A204.1 (cell line): ENCODE results near the gene LCLAT1.
A peak's percentile ranks its signal among the peaks of the same experiment; 100 is the strongest.
"Not testable (repeated sequence)": the region's sequence is repeated elsewhere in the genome, so short reads cannot be mapped to it uniquely, and the experiment has no call there.

ENCODE experiments used
- FAIRE-seq: peaks from 2 replicates; lab custom pipeline; 2012; peaks lifted over from hg19 to GRCh38; lab: Jason Lieb, UNC

The LCLAT1 gene

GRCh38 chr2:30608643-30609042 lies 161.6 kb downstream of the LCLAT1 start:
- FAIRE-seq, result no peak

GRCh38 chr2:30611583-30611982 lies 164.5 kb downstream of the LCLAT1 start:
- FAIRE-seq, result no peak

- FAIRE-seq, result no peak
Observed at GRCh38 chr2:30612371-30612770, 165.3 kb downstream of the LCLAT1 start.

GRCh38 chr2:30613001-30613400 lies 166.0 kb downstream of the LCLAT1 start:
- FAIRE-seq, result no peak

GRCh38 chr2:30614227-30614626 lies 167.2 kb downstream of the LCLAT1 start:
- not testable (repeated sequence) for FAIRE-seq

GRCh38 chr2:30615926-30616325 lies 168.9 kb downstream of the LCLAT1 start:
- no peak for FAIRE-seq

- no peak for FAIRE-seq
Observed at GRCh38 chr2:30620102-30620501, 173.1 kb downstream of the LCLAT1 start.

- no peak for FAIRE-seq
Observed at GRCh38 chr2:30621836-30622235, 174.8 kb downstream of the LCLAT1 start.

GRCh38 chr2:30622452-30622851 lies 175.4 kb downstream of the LCLAT1 start:
- FAIRE-seq, result no peak

GRCh38 chr2:30625276-30625675 lies 178.2 kb downstream of the LCLAT1 start:
- no peak for FAIRE-seq

GRCh38 chr2:30625701-30626100 lies 178.7 kb downstream of the LCLAT1 start:
- no peak for FAIRE-seq

GRCh38 chr2:30626397-30626796 lies 179.4 kb downstream of the LCLAT1 start:
- FAIRE-seq, result peak; percentile 21

- FAIRE-seq, result no peak
Observed at GRCh38 chr2:30627151-30627550, 180.1 kb downstream of the LCLAT1 start.

GRCh38 chr2:30628341-30628740 lies 181.3 kb downstream of the LCLAT1 start:
- no peak for FAIRE-seq

GRCh38 chr2:30629866-30630265 lies 182.8 kb downstream of the LCLAT1 start:
- FAIRE-seq, result no peak

- no peak for FAIRE-seq
Observed at GRCh38 chr2:30631051-30631671, 184.1 kb downstream of the LCLAT1 start.

GRCh38 chr2:30633039-30633438 lies 186.0 kb downstream of the LCLAT1 start:
- FAIRE-seq, result no peak

- no peak for FAIRE-seq
Observed at GRCh38 chr2:30636311-30636710, 189.3 kb downstream of the LCLAT1 start.

GRCh38 chr2:30639836-30640235 lies 192.8 kb downstream of the LCLAT1 start:
- FAIRE-seq, result no peak

- FAIRE-seq, result no peak
Observed at GRCh38 chr2:30641765-30642345, 194.8 kb downstream of the LCLAT1 start.

GRCh38 chr2:30643013-30643412 lies 196.0 kb downstream of the LCLAT1 start:
- FAIRE-seq, result not testable (repeated sequence)

GRCh38 chr2:30643674-30644073 lies 196.6 kb downstream of the LCLAT1 start:
- FAIRE-seq, result no peak

GRCh38 chr2:30645081-30645744 lies 198.2 kb downstream of the LCLAT1 start:
- FAIRE-seq, result no peak

- no peak for FAIRE-seq
Observed at GRCh38 chr2:30645745-30646119, 198.7 kb downstream of the LCLAT1 start.
